ENCODE results near the gene KLHL1.

Gene KLHL1

DNA sequence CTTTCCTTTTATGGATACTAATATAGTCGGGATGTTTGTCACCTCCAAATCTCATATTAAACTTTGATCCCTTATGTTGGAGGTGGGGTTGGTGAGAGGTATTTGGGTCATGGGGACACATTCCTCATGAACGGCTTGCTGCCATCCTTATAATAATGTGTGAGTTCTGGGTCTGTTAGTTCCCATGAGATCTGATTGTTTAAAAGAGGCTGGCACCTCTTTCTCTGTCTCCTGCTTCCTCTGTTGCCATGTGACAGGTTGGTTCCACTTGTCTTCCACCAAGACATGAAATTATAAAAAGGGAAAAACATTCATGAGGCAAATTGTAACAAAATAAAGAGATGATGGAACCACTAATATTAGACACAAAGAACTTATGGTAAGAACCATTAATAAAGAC is 108.4 kb downstream of the KLHL1 start:
- DNase-seq: no peak

DNA sequence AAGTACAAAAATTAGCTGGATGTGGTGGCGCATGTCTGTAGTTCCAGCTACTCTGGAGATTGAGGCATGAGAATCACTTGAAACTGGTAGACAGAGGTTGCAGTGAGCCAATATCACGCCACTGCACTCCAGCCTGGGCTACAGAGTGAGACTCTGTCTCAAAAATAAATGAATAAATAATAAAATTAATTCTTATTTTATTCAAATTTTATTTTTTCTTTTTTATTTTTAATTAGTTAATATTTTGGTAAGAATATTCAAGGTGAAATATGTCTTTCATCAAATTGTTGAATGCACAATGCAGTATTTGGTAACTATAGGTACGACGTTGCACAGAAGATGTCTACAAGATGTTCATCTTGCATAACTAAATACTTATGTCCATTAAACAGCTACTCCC is 111.2 kb downstream of the KLHL1 start:
- no peak for DNase-seq

DNA sequence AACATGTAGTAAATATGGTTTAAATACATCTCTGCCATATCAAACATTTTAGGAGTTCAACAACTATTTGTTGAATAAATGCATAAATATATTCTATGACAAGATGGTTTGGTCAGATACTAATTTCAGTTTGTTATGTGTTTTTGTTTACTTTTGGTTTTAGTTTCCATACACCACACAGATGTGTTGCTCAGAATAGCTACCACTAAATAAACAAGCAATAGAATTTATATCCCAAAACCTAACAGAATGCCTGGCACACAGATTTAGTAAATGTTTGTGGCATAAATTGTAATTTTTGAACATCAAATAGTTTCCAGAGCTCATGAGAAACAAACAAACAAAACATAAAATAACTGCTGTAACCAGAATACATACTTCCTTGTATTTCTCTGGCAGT is 127.5 kb downstream of the KLHL1 start:
- DNase-seq: no peak

DNA sequence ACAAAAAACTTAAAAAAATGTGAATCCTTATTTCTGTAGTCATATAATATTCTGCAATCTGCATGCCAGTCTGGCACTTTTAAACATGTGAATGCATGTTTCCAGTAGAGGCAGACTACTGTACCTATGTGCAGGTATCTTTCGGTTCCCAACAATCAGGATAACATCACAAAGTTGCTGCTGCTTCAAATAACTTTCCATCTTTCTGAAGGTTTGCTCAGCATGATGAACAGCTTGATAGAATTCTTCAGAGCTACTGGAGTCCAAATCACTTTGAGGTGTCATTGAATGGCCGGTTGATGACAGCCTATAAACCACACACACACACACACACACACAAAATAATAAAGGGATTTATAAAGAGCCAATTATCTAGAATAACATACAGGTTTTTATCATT is 132.8 kb downstream of the KLHL1 start:
- no peak for DNase-seq

DNA sequence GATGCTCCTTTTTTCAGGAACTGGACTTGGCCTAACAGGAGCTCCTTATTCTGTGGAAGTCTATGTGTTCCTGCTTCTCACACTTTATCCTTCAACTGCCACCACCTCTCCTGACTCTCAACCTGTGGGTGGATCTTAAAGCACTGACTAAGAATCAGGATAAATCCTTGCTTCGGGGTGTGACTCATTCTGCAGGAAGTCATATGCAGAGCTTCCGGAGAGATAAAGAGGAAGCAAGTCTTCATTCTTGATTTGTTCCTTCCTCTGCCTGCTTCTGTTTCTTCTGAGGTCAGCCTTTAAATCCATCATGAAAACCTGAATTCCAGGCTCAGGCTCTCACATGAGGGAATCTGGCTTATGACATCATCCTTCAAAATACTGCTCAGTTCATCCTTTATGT is 137.7 kb downstream of the KLHL1 start:
- no peak for DNase-seq

DNA sequence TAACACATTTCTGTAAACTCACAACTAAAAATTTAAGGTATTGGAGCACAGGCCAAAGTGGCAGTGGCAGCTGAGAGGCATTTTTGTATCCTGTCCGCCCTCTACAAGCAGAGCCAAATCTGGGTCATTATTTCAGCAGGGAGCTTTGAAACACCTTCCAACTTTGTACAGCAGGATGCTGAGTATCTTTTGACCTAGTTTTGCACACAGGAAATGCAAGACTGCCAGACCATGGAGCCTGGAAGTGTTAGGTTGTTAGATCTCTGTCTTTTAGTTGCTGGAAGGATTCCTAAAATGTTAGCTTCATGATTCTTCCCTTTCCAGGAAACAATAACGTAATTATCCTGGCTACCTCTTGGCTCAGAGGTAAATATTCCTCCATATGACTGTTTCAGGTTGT is 149.2 kb downstream of the KLHL1 start:
- peak; percentile 12 to 78 for DNase-seq

DNA sequence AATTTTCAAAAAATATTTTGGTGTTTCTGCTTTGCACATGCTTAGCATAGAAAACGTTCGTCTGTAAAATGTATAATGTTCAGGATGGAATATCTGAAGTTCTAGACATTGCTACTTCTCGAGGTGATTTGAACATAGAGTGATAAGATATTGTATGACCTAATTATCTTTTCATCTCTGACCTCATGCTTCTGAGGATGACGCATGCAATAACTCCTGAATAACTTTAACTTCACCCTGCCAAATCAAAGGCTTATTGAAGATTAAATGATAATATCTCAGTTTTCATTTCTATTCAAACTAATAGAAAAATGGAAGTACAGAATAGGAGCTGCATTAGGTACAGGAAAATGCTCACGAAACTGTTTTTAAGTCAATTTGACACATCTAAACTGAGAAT is 151.4 kb downstream of the KLHL1 start:
- DNase-seq: no peak

DNA sequence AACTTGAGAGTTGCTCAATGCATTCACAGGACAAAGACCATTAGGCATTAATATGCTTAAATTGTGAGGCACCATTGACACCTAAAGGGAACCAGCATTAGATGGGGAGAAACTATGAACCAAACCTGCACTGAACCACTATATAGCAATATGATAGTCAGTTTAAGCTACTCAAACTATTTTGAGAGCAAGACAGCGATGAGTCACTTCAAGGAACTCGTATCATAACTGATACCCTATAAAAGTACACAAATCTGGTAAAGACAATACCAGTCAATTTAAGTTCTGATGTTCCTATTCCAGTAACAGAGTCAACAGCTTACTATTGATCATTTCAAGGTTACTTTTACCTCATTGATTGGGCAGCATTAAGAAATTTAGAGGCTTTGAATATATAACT is 151.9 kb downstream of the KLHL1 start:
- DNase-seq: no peak

DNA sequence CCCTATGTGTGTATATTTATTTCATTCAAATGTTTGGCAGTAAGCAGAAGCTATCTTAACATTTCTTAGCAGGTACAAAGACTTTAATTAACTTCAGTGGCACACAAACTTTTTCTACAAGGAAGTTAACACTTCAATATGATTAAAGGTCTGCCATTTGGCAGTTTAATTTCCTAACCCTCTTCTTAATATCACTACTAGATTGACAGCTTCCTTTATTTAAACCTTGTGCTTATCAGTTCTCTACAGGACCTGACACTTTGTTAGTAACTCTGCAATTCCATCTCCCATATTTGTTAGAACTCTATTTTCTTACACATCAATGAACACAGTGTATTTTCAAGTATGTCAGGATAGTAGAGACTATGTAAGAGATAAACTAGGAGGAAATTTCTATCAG is 153.0 kb downstream of the KLHL1 start:
- DNase-seq: no peak

DNA sequence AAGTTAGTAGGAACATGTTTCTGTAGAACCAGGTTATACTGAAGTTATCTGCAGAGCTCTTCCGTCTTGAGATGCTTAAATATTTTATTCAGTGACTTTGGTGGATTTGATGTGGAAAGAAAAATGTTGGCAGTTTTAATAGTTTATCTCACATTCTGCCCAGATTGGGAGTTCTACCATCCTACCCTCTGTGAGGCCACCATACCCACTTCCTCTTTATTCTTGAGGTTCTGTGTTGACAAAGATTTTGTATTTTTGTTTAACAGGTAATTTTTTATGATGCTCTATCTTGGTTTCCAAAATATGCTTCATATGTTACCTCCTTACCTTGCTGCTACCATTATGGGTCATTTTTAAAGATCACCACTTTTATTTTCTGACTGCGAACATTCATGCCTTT is 156.8 kb downstream of the KLHL1 start:
- DNase-seq: no peak

DNA sequence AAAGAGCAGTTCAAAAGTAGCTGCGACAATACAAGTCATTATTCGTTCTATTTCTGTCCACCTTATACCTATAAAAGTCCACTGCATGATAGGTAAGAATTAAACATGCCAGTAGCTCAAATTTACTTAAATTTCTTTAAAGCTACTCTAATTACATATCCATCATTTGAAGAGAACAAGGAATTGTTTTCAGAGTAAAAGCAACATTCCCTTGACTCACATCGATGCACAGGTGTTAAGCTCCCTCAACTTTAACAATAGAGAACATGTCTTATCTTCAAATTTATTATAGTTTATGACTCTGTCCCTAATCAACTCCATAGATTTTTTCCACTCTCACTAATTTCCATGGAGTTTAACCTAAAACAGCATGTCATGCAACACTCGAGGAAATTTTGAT is 158.1 kb downstream of the KLHL1 start:
- DNase-seq: no peak

DNA sequence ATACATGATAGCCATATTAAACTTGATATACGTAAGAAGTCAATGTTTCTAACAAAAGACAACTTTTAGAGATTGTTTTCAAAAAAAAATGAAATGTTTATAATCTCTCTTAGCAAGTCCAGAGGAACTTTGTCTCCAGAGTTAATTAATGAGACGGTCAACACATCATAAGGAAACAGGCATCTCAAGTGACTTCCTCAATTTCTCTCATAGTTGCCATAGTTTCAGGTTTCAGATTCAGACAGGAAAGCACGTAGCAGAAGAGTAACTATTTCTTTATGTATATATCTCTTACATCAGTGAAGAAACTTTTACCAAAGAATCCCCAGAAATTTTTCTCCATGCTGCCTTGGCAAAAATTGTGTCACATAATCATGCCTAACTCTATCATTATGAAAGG is 160.2 kb downstream of the KLHL1 start:
- no peak for DNase-seq

DNA sequence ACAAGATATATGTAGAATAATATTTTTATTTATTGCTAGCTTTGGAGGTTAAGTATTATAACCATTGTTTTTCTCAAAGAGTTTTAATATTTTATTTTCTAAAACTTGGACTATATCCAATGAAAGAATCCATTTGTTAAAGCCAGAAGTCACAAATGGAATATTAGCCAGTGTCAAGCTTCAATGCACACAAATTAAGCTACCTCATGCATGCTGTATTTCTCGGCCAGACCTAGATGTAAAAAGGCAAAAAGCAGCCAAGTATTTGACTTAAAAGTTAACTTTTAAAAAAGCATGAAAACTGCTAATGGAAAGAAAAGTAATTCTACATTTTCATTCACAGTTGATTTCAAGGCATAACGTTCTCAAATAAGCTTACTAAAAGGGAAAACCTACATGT is 160.7 kb downstream of the KLHL1 start:
- DNase-seq: peak in 1 of 2 experiments; percentile 3

DNA sequence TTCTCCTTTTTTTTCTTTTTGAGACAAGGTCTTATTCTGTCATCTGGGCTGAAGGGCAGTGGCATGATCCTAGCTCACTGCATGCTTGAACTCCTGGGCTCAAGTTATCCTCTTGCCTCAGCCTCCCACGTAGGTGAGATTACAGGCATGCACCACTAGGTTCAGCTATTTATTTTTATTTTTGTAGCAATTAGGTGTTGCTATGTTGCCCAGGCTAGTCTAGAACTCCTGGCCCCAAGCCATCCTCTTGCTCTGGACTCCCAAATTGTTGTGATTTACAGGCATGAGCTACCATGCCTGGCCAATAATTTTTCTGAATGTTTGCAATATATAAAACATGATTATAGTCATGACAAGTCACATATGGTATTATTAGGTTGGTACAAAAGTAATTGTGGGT is 161.7 kb downstream of the KLHL1 start:
- peak in 1 of 2 experiments; percentile 22 for DNase-seq

DNA sequence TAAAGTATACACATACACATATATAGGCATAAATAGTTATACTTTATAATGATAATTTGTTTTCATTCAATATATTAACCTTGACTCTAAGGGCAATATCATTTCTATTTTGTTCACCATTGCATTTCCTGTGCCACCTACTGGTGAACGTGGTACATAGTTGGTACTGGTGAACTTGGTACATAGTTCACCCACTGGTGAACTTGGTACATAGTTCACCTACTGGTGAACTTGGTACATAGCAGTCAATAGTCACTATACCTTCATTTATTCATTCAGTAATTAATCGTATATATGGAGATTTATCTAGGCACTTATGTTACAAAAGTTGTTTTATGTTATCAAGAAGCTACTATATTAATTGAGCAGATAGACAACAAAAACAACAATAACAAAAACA is 173.2 kb downstream of the KLHL1 start:
- no peak for DNase-seq

DNA sequence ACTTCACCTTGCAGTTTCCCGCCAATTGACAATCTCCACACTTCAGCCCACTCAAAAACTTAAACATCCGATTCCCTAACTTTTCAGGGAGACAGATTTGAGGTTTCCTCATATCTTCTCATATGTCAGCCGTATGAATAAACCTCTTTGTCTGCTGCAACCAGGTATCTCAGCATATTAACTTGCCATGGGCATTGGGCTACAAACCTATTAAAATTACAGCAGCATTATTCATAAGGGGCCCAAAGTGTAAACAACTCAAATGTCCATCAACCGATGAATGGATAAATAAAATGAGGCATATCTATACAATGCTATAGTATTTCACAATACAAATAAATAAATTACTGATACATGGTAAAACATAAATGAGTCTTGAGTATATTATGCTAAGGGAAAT is 180.0 kb downstream of the KLHL1 start:
- DNase-seq: no peak

DNA sequence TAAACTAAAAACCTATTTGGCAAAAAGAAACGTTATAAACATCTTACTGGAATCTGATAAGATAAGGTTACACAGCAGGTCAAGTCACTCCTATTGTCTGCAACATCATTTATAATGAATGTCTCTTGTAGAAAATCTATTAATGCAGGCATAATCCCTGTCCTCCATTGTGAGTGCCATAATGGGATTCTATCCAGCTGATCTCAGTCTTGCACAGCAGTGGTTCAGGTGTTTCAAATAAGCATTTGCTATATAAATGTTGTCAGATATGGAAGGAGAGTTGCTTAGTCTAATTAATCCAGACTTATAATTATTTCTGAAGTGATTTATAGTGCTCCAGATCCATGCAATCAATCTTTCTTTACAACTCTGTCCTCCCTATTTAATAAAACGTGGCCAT is 187.1 kb downstream of the KLHL1 start:
- DNase-seq: peak in 1 of 2 experiments; percentile 30

DNA sequence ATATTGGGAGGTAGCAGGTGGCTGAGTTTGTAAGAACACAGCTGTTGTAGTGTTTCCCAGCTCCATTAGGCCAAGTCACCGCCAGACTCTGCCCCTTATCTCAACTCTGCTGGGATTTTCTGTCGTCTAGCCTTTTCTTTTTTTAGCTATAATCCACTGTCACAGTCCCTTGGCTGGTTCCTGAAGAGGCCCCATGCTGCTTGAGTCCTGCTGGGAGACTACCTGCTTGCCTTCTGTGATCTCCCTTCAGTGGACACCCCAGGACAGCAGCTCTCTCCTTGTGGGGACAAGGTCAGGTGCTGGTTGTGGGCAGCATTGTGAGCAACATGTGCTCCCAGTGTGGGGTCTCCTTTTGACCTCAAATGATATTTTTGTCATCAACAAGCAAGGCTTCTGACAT is 195.6 kb downstream of the KLHL1 start:
- peak in 1 of 2 experiments; percentile 1 for DNase-seq

DNA sequence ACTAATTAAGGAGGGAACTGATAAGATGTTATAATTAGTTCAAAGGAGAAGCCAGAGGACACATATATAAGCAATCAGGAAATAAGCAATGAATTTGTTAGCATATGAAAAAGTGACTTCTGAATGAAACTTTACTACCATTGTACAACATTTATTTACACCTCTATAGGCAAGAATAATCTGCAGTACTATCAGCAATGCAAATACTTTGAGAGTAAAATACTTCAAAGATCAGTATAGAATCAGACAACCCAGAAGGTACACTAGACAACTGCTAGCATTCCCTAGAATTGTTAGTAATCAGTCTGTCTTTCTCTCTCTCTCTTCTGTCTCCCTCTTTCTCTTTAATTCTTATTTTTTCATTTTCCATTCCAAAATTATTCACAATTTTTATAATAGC is 197.5 kb downstream of the KLHL1 start:
- no peak for DNase-seq

DNA sequence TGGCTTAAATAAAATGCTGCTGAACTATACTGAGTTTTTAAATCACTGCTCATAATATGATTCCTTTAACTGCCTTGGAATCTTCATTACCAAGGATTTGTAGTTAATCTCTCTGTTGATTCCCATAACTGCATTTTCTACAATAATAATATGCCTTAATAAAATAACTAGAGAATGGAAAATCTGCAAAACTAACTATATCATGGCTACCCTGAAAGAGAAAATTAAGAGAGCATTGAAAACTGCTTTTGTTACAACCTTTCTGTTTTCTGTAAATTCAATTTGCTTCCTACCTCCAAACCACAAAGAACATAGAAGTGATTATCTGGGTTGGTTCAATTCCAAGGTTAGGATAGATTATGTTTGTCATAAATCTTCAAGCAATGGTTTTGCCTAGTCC is 203.5 kb downstream of the KLHL1 start:
- no peak for DNase-seq

DNA sequence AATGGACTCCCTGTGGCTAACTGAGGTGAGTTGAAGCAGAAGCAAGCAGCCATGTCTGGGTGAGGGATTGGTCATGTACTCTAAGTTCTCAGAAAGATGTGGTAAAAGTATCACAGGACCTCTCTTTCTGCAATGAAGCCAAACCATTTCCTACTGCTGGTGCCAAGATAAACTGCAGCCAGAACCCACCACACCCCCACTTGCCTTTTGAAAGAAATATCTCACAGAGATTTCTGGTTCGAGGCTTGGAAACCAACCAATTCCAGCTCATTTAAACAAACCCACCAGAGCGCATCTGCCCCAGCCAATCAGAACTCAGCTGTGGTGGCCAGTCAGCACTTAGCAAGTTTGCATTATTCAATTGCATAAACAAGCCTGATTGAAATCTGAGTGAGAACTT is 205.2 kb downstream of the KLHL1 start:
- no peak for DNase-seq

DNA sequence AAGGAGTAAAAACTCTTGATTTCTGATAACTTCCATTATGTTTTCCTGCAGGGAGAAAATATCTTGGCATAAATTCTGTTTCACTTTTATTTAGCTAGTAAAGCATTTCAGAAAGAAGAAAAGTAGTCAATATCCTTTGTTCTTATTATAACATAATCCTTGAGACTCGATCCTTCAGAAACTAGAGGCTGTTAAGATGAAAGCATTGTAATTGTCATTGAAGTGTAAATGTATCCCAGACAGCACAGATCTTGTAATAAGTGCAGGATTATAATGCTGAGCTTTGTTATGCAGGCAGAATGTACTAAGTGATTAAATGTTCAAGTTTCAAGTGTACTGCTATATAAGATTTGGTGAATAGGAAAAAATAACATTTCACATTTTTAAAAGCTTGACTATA is 225.8 kb downstream of the KLHL1 start:
- DNase-seq: no peak

DNA sequence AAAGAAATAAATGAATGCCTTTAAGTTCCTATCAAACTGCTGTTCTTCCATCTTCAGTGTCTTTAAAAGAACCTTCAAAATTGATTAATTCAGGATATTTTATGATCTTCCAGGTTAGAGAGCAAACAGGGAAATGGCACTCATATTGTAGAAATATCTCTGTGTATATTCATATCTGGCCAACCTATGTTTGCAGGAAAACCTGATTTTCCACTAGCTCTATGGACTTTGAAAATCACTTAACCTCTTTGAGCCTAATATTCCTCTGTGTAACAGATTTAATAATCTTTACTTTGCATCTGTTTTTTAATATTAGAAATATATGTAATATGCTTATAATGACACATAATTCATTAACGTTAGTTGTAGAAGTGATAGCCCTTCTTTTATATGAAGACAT is 228.3 kb downstream of the KLHL1 start:
- no peak for DNase-seq

DNA sequence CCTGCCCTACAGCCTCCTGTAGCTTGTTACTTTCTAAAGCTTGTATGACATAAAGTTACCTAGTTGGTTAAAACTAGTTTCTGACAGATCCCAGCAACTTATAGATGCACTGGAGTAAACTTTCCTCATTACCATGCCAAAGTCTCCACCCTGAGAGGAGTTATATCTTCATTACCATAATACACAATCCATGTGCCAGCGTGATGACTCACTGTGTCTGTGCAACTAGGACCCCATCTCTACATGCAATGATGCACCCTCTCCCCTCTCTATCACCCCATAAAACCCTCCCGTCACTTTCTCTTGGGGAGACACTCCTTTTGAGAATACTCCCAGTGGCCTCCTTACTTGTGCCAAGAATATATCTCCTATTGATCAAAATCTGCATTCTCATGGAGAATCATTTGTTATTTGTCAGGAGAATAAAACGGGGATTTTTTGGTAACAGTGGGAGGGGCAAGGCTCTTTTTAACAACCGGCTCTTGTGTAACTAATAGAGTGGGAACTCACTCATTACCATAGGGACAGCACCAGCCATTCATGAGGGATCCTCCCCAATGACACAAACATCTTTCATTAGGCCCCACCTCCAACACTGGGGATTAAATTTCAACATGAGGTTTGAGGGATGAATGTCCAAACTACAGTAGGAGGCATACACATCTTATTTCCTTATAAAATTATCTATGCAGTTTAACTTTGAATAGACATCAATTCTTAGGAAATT is 235.8 kb downstream of the KLHL1 start:
- no peak for DNase-seq

DNA sequence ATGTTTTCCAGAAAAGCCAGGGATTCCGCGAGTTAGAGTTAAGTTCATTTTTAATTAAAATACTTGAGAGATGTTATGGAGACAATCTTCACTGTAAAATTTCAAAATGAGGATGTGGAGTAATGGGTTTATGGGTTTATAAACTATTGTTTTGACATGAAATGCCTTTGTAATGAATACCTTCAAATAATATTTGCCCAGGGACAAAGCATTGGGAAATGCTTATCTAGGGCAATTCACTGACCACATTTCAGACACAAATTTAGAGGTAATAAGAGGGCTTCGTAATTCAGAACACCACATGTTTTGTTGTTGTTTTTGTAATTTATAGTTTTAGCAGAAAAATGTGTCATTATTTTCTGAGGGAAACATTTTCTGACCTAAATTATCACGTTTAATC is 241.7 kb downstream of the KLHL1 start:
- DNase-seq: peak in 1 of 2 experiments; percentile 5

Measured in NCI-H2081 (cell line).